HL-60/S4 treated with retinoic acid at 250 ng/mL for 4 days and 3 days (cell line): Measurements from ENCODE around the gene PCDHA8.
"Not testable (repeated sequence)": the region's sequence is repeated elsewhere in the genome, so short reads cannot be mapped to it uniquely, and the experiment has no call there.

Source experiments
- in situ Hi-C: fragments of 300-500 bp; cut with MboI; formaldehyde crosslinking; loops from 2 replicates; pipeline ENCODE4 v1.7.0; 2022; ENCODE audit warnings: low sequenced_read_pairs

PCDHA8 gene

DNA sequence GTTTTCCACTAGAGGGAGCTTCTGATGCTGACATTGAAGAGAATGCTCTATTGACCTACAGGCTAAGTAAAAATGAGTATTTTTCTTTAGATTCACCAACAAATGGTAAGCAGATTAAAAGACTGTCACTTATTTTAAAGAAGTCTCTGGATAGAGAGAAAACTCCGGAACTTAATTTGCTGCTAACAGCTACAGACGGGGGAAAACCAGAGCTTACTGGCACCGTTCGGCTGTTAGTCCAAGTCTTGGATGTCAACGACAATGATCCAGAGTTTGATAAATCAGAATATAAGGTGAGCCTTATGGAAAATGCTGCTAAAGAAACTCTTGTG, 28.5 kb downstream of the PCDHA8 start:
- in situ Hi-C loops = no loop called here

GRCh38 chr5:140870221-140871201, 29.5 kb downstream of the PCDHA8 start:
- in situ Hi-C loops = no loop called here

DNA sequence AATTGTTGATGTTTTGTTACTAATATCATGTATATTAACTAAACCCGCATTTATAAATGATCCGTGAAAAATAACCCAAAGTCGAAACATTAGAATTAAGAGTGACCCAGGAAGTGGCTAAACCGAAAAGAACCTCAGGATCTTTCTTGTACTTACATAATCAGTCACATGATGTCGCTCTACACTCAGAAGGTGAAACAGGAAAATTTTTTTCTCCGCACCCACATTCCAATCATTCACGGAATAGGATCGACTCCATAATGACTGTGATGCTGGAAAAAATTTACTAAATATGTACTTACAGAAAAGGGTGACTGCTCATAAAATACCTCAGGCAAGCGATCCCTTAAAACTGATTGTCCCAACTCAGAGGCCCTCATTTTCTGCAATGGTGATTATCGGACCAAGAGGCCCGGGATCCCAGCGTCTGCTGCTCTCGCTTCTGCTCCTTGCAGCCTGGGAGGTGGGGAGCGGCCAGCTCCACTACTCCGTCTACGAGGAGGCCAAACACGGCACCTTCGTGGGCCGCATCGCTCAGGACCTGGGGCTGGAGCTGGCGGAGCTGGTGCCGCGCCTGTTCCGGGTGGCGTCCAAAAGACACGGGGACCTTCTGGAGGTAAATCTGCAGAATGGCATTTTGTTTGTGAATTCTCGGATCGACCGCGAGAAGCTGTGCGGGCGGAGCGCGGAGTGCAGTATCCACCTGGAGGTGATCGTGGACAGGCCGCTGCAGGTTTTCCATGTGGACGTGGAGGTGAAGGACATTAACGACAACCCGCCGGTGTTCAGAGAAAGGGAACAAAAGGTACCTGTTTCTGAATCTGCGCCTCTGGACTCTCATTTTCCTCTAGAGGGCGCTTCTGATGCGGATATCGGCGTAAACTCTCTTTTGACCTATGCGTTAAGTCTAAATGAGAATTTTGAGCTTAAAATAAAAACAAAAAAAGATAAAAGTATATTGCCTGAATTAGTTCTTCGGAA, 34.4 kb downstream of the PCDHA8 start, which contains the start of gene PCDHA12:
Gene PCDHA12 (plus strand): TSS at position 224 of the 981 bp plus-strand sequence. CDS start 165 bp downstream, at position 389.
- in situ Hi-C loops = no loop called here

DNA sequence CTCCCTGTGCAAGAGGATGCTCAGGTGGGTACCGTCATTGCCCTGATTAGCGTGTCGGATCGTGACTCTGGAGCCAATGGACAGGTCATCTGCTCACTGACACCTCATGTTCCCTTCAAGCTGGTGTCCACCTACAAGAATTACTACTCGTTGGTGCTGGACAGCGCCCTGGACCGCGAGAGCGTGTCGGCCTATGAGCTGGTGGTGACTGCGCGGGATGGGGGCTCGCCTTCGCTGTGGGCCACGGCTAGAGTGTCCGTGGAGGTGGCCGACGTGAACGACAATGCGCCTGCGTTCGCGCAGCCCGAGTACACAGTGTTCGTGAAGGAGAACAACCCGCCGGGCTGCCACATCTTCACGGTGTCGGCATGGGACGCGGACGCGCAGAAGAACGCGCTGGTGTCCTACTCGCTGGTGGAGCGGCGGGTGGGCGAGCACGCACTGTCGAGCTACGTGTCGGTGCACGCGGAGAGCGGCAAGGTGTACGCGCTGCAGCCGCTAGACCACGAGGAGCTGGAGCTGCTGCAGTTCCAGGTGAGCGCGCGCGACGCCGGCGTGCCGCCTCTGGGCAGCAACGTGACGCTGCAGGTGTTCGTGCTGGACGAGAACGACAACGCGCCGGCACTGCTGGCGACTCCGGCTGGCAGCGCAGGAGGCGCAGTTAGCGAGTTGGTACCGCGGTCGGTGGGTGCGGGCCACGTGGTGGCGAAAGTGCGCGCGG, 35.7 kb downstream of the PCDHA8 start:
- in situ Hi-C loops = not testable (repeated sequence)

GRCh38 chr5:140877262-140877581, 36.2 kb downstream of the PCDHA8 start:
- in situ Hi-C loops = no loop called here

DNA sequence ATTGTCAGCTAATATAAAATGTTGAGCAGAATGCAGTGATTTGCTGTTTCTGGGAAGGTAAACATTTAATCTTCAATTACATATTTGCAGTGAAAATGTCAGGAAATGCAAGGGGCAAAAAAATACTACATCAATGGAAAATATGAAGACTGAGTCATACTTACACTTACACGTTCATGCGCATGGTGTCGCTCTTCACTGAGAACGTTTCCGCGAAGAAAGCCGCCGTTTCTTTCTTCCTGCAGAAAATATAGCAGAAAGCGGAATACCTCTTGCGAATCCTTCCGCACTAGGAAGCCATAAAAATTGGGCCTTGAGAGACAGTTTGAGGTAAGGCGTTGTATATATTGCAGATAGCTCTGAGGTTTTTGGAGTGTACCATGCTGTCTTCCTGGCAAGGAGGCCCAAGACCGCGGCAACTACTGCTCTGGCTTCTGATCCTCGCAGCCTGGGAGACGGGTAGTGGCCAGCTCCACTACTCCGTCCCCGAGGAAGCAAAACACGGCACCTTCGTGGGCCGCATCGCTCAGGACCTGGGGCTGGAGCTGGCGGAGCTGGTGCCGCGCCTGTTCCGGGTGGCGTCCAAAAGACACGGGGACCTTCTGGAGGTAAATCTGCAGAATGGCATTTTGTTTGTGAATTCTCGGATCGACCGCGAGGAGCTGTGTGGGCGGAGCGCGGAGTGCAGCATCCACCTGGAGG, 41.1 kb downstream of the PCDHA8 start, which contains the start of gene PCDHA13:
Gene PCDHA13 (plus strand): TSS at position 236 of the 702 bp plus-strand sequence. CDS start 145 bp downstream, at position 381.
- in situ Hi-C loops = no loop called here

- in situ Hi-C loops = no loop called here
These were observed 41.6 kb downstream of the PCDHA8 start for GRCh38 chr5:140882591-140882899.

DNA sequence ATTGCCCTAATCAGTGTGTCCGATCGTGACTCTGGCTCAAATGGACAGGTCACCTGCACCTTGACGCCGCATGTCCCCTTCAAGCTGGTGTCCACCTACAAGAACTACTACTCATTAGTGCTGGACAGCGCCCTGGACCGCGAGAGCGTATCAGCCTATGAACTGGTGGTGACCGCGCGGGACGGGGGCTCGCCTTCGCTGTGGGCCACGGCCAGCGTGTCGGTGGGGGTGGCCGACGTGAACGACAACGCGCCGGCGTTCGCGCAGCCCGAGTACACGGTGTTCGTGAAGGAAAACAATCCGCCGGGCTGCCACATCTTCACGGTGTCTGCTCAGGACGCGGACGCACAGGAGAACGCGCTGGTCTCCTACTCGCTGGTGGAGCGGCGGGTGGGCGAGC, 42.4 kb downstream of the PCDHA8 start:
- in situ Hi-C loops = no loop called here

- in situ Hi-C loops = no loop called here
These were observed 43.1 kb downstream of the PCDHA8 start for GRCh38 chr5:140883927-140884697.
